Stimulated activated naive B cell treated with anti-CD40 and anti-IgM and Interleukin-4, amounts not matched to agents 10 μg/mL and 1 μg/mL and 100 μg/mL, for 72 hours (primary cell): Measurements from ENCODE around the gene IFT25.

Source experiments
- ATAC-seq, 2 donors: fragments of 150-1000 bp; cut with Tn5 transposase; replicated peaks; 2 replicates each; pipeline ENCODE4 v1.10.0; 2021; ENCODE audit warnings: moderate library complexity in 1 of 2
- DNase-seq: peaks from one replicate; pipeline ENCODE4 v3.0.0; 2021
- H3K27ac Mint-ChIP-seq: one replicate; pipeline ENCODE4 v1.8.0; 2022; ENCODE audit warnings: mild to moderate bottlenecking, mixed read lengths
- H3K27me3 Mint-ChIP-seq, 2 donors: one replicate each; pipeline ENCODE4 v1.8.0; 2022; ENCODE audit warnings: mixed read lengths in 2 of 2
- H3K36me3 Mint-ChIP-seq, 2 donors: one replicate each; pipeline ENCODE4 v1.8.0; 2022; ENCODE audit warnings: mixed read lengths in 2 of 2, mild to moderate bottlenecking in 1 of 2
- H3K4me1 Mint-ChIP-seq, 2 donors: one replicate each; pipeline ENCODE4 v1.8.0; 2022; ENCODE audit warnings: mixed read lengths in 2 of 2, mild to moderate bottlenecking in 1 of 2
- H3K4me3 Mint-ChIP-seq, 2 donors: one replicate each; pipeline ENCODE4 v1.8.0; 2022; ENCODE audit warnings: mild to moderate bottlenecking in 2 of 2, mixed read lengths in 2 of 2, moderate library complexity in 1 of 2
- H3K9me3 Mint-ChIP-seq, 2 donors: one replicate each; pipeline ENCODE4 v1.8.0; 2022; ENCODE audit warnings: mixed read lengths in 2 of 2, mild to moderate bottlenecking in 1 of 2

Gene IFT25

GRCh38 chr1:53946252-53947171 is 1.0 kb upstream of the IFT25 start, which contains the start of gene LRRC42:
LRRC42 (plus strand) TSS chr1:53946350; CDS start chr1:53952000, 5,650 bp downstream.
- Mint-ChIP-seq H3K27me3 (no peaks in the 10 kb centered on the region), H3K4me1 (peaks cover 24 to 47% of the 10 kb centered on the region in 2 donors), H3K36me3 (peaks cover 9 to 12% of the 10 kb centered on the region in 2 donors), H3K27ac (peak within 1 kb of the TSS; percentile 98), H3K9me3 (no peaks in the 10 kb centered on the region), H3K4me3 (peak within 1 kb of the TSS; percentile 88 to 98)
- DNase-seq (no peak), ATAC-seq (peak; percentile 71 to 73)

- Mint-ChIP-seq H3K36me3 (peaks cover 11% of the 10 kb centered on the region in 2 donors), H3K4me1 (peaks cover 25 to 49% of the 10 kb centered on the region in 2 donors), H3K4me3 (peak overlapping the region; percentile 88 to 98), H3K27ac (peak overlapping the region; percentile 98), H3K9me3 (no peaks in the 10 kb centered on the region), H3K27me3 (no peaks in the 10 kb centered on the region)
- DNase-seq (no peak), ATAC-seq (no peak)
Measured at GRCh38 chr1:53945183-53945432, 391 bp downstream of the IFT25 start.

DNA sequence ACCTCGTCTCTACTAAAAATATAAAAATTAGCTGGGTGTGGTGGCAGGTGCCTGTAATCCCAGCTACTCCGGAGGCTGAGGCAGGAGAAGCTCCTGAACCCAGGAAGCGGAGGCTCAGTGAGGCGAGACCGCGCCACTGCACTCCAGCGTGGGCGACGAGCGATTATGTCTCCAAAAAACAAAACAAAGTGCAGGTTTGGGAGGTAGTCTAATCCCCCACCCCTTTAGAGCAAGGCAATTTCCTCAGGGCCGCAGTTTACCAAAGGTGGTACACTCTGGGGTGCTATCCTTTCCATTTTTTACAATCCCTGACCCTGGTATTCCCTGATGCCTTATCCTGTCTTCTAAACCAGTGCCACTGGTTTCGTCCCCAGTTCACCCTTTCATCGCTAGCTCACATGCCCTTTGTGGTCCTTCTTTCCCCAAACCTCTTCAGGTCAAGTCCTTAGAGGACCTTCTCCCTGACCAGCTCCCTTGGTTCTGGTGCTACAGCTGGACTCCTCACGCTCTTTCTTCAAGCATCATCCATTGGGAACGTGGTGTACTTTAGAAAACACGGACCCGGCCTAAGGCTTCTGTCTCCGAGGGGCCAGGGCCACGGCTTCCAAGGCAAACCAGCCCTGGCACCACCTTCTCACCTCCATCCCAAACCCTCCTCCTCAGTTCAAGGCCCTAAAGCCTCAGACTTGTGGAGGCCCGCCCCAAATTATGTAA is 873 bp downstream of the IFT25 start:
- H3K4me3 Mint-ChIP-seq = peak overlapping the region; percentile 88 to 98
- no peak for DNase-seq
- no peak for ATAC-seq
- no peaks in the 10 kb centered on the region for H3K9me3 Mint-ChIP-seq
- peak overlapping the region; percentile 98 for H3K27ac Mint-ChIP-seq
- no peaks in the 10 kb centered on the region for H3K27me3 Mint-ChIP-seq
- peaks cover 26 to 47% of the 10 kb centered on the region in 2 donors for H3K4me1 Mint-ChIP-seq
- peaks cover 11% of the 10 kb centered on the region in 2 donors for H3K36me3 Mint-ChIP-seq

DNA sequence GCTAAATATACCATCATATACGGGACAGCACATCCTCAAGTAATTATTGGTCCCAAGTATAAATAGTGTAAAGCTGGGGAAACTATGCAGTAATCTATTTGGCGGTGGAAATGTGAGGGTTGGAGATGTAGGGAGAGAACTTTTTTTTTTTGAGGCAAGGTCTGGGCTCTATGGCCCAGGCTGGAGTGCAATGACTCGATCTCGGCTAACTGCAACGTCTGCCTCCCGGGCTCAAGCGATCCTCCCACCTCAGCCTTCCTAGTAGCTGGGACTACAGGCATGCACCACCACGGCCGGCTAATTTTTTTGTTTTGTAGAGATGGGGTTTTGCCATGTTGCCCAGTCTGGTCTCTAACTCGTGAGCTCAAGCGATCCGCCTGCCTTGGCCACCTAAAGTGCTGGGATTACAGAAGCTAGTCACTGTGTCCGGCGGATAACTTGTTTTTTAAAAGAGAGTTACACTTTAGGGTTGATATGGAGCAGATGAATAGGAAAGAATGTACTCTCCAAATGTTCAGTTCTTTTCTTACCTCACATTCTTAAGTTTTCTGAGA is 1.9 kb downstream of the IFT25 start:
- no peak overlapping the region for H3K27ac Mint-ChIP-seq
- H3K4me1 Mint-ChIP-seq = peaks cover 26 to 43% of the 10 kb centered on the region in 2 donors
- no peak for ATAC-seq
- peak overlapping the region; percentile 29 to 35 for H3K4me3 Mint-ChIP-seq
- DNase-seq = no peak
- no peaks in the 10 kb centered on the region for H3K9me3 Mint-ChIP-seq
- H3K27me3 Mint-ChIP-seq = no peaks in the 10 kb centered on the region
- peaks cover 11 to 16% of the 10 kb centered on the region in 2 donors for H3K36me3 Mint-ChIP-seq

GRCh38 chr1:53943090-53943489 is 2.4 kb downstream of the IFT25 start:
- ATAC-seq = no peak
- peaks cover 26 to 43% of the 10 kb centered on the region in 2 donors for H3K4me1 Mint-ChIP-seq
- H3K27me3 Mint-ChIP-seq = no peaks in the 10 kb centered on the region
- no peaks in the 10 kb centered on the region for H3K9me3 Mint-ChIP-seq
- DNase-seq = no peak
- no peak overlapping the region for H3K4me3 Mint-ChIP-seq
- no peak overlapping the region for H3K27ac Mint-ChIP-seq
- peaks cover 12 to 18% of the 10 kb centered on the region in 2 donors for H3K36me3 Mint-ChIP-seq

GRCh38 chr1:53942127-53942957 is 3.2 kb downstream of the IFT25 start:
- Mint-ChIP-seq H3K36me3 (peaks cover 16 to 24% of the 10 kb centered on the region in 2 donors), H3K4me3 (no peak overlapping the region), H3K27ac (no peak overlapping the region), H3K9me3 (no peaks in the 10 kb centered on the region), H3K4me1 (peaks cover 24 to 41% of the 10 kb centered on the region in 2 donors), H3K27me3 (no peaks in the 10 kb centered on the region)
- ATAC-seq (no peak), DNase-seq (no peak)

GRCh38 chr1:53938136-53938830 is 7.2 kb downstream of the IFT25 start:
- ATAC-seq = no peak
- no peak overlapping the region for H3K4me3 Mint-ChIP-seq
- DNase-seq = no peak
- H3K27me3 Mint-ChIP-seq = no peaks in the 10 kb centered on the region
- peaks cover 22 to 46% of the 10 kb centered on the region in 2 donors for H3K36me3 Mint-ChIP-seq
- H3K27ac Mint-ChIP-seq = no peak overlapping the region
- H3K9me3 Mint-ChIP-seq = peaks cover 0 to 2% of the 10 kb centered on the region in 2 donors
- H3K4me1 Mint-ChIP-seq = peaks cover 5 to 14% of the 10 kb centered on the region in 2 donors

DNA sequence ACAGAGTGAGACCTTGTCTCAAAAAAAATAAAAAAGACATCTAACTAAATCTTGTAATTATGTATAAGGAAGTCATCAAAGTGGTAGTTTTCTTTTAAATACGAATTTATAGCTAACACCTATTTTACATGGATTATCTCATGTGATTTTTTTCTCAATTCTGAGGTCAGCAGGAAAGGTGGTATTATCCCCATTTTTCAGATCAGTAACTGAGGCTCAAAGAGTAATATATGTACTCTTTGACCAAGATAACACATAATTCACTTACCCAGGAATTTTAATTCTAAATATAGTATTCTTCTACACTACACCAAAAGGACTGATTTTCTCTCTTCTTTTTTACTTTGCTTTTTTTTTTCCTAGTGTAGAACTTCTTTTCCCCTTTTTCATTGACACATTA is 9.1 kb downstream of the IFT25 start:
- Mint-ChIP-seq H3K27me3 (no peaks in the 10 kb centered on the region), H3K4me1 (peaks cover 2 to 6% of the 10 kb centered on the region in 2 donors), H3K9me3 (peaks cover 0 to 3% of the 10 kb centered on the region in 2 donors), H3K36me3 (peaks cover 21 to 44% of the 10 kb centered on the region in 2 donors), H3K27ac (no peak overlapping the region), H3K4me3 (no peak overlapping the region)
- ATAC-seq = no peak
- no peak for DNase-seq

- H3K27me3 Mint-ChIP-seq = no peaks in the 10 kb centered on the region
- H3K4me3 Mint-ChIP-seq = no peak overlapping the region
- H3K4me1 Mint-ChIP-seq = no peaks in the 10 kb centered on the region
- H3K27ac Mint-ChIP-seq = no peak overlapping the region
- DNase-seq = no peak
- ATAC-seq = no peak
- H3K36me3 Mint-ChIP-seq = peaks cover 24 to 44% of the 10 kb centered on the region in 2 donors
- peaks cover 0 to 3% of the 10 kb centered on the region in 2 donors for H3K9me3 Mint-ChIP-seq
Measured at GRCh38 chr1:53934170-53934765, 11.2 kb downstream of the IFT25 start.

GRCh38 chr1:53931523-53931922 is 14.0 kb downstream of the IFT25 start:
- H3K27ac Mint-ChIP-seq = no peak overlapping the region
- DNase-seq = no peak
- H3K4me1 Mint-ChIP-seq = no peaks in the 10 kb centered on the region
- H3K27me3 Mint-ChIP-seq = no peaks in the 10 kb centered on the region
- H3K36me3 Mint-ChIP-seq = peaks cover 30 to 49% of the 10 kb centered on the region in 2 donors
- ATAC-seq = no peak
- H3K9me3 Mint-ChIP-seq = peaks cover 0 to 3% of the 10 kb centered on the region in 2 donors
- no peak overlapping the region for H3K4me3 Mint-ChIP-seq

GRCh38 chr1:53930932-53931331 is 14.6 kb downstream of the IFT25 start:
- no peak for DNase-seq
- H3K4me1 Mint-ChIP-seq = no peaks in the 10 kb centered on the region
- H3K9me3 Mint-ChIP-seq = peaks cover 0 to 3% of the 10 kb centered on the region in 2 donors
- H3K36me3 Mint-ChIP-seq = peaks cover 30 to 49% of the 10 kb centered on the region in 2 donors
- ATAC-seq = no peak
- no peak overlapping the region for H3K4me3 Mint-ChIP-seq
- H3K27ac Mint-ChIP-seq = no peak overlapping the region
- no peaks in the 10 kb centered on the region for H3K27me3 Mint-ChIP-seq

DNA sequence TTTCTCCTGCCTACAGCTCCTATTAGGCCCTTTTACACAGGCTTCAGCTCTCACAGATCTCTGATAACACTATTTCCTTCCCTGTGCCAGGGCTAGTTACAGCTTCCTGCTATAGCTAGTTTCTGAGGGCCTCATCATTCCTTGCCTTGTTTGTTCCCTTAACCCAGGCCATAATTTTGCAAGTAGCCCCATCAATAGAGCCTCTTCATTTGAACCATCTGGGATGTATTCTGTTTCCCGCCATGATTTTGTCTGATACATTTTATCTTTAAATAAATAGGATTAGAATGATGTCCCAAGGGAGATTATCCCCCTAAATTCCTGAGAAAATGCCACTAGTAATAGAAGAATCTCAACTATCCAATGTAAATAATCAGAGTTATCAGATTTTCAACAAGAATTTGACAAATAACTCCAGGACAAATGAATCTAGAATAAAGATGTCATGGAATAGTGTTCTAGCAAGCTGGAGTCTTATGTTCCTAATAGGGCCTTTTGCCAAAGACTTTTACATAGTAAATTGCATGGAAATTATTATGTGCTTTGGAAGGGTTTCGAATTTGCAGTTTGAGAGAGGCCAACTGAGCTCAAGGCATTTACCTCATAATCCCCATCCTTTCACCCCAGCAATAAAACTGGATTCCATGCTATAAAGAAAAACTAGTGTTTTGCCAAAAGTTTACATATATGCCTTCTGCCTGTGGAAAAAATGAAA is 16.1 kb downstream of the IFT25 start:
- H3K27me3 Mint-ChIP-seq = no peaks in the 10 kb centered on the region
- no peak overlapping the region for H3K27ac Mint-ChIP-seq
- peaks cover 20 to 38% of the 10 kb centered on the region in 2 donors for H3K36me3 Mint-ChIP-seq
- ATAC-seq (no peak), DNase-seq (no peak)
- no peak overlapping the region for H3K4me3 Mint-ChIP-seq
- peaks cover 0 to 2% of the 10 kb centered on the region in 2 donors for H3K9me3 Mint-ChIP-seq
- no peaks in the 10 kb centered on the region for H3K4me1 Mint-ChIP-seq
